ENCODE measurements around the gene MAP4K4.
"Not testable (repeated sequence)": the region's sequence is repeated elsewhere in the genome, so short reads cannot be mapped to it uniquely, and the experiment has no call there.

DNA sequence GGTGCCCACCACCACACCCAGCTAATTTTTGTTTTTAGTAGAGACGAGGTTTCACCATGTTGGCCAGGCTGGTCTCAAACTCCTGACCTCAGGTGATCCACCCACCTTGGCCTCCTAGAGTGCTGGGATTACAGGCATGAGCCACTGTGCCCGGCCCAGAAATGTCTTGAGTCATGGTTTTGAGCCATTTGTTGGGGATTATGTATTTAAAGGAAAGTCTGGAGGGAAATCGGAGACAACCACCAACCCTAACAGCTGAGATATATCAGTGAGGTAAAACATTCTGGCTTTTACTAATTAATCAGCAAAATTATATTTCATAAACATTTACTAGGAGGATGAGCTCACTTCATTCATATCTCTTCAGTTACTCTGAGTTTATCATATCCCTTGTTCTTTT lies 72.2 kb downstream of the MAP4K4 start:
- not testable (repeated sequence) for TF ChIP-seq CTCF (optimal IDR thresholded peaks at IDR 0.05 in 1 of 3, IDR thresholded peaks at IDR 0.05 in 1 of 3, conservative IDR thresholded peaks at IDR 0.05 in 1 of 3; ENCODE audit: extremely low read depth in 1 of 3, insufficient read depth in 2 of 3, low read length in 3 of 3); EZH2 (IDR thresholded peaks at IDR 0.05; ENCODE audit: low read length)
